ENCODE results near the gene BRAF. TPM values are rescaled to one million over a fixed set of nuclear protein-coding genes. Genes with fewer than 3 reads are reported as not detected.

BRAF gene
- total RNA-seq, 1 donor from 2014 or later = 13.3 TPM

DNA sequence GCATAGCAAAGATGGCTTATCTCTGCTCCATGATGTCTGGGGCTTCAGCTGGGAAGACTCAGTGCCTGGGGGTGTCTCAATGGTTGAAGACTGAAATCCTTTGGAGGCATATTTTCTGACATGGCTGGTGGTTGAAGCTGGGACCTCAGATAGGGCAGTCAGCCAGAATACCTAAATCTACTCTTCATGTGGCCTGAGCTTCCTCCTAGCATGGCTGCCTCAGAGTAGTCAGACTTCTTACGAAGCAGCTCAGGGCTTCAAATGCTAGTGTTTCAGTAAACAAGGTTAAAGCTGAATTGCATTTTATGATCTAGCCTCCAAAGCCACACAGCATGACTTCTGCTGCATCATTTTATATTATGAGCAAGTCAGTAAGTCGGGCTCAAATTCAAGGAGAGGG is 2.6 kb upstream of the BRAF start:
- no peaks in the 10 kb centered on the region for H3K27me3 ChIP-seq (ENCODE audit: control insufficient read depth, insufficient read depth, low read length)
- no peaks in the 10 kb centered on the region for H3K36me3 ChIP-seq (ENCODE audit: control insufficient read depth, insufficient read depth, low read length)
- TF ChIP-seq, protein P1, sequence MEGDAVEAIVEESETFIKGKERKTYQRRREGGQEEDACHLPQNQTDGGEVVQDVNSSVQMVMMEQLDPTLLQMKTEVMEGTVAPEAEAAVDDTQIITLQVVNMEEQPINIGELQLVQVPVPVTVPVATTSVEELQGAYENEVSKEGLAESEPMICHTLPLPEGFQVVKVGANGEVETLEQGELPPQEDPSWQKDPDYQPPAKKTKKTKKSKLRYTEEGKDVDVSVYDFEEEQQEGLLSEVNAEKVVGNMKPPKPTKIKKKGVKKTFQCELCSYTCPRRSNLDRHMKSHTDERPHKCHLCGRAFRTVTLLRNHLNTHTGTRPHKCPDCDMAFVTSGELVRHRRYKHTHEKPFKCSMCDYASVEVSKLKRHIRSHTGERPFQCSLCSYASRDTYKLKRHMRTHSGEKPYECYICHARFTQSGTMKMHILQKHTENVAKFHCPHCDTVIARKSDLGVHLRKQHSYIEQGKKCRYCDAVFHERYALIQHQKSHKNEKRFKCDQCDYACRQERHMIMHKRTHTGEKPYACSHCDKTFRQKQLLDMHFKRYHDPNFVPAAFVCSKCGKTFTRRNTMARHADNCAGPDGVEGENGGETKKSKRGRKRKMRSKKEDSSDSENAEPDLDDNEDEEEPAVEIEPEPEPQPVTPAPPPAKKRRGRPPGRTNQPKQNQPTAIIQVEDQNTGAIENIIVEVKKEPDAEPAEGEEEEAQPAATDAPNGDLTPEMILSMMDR (IDR thresholded peaks at IDR 0.05; ENCODE audit: insufficient read depth, low read length, poor library complexity, severe bottlenecking) = no peak
- no peak overlapping the region for H3K4me3 ChIP-seq (ENCODE audit: low read depth, low read length)
- no peak for DNase-seq (ENCODE audit: low read depth)

DNA sequence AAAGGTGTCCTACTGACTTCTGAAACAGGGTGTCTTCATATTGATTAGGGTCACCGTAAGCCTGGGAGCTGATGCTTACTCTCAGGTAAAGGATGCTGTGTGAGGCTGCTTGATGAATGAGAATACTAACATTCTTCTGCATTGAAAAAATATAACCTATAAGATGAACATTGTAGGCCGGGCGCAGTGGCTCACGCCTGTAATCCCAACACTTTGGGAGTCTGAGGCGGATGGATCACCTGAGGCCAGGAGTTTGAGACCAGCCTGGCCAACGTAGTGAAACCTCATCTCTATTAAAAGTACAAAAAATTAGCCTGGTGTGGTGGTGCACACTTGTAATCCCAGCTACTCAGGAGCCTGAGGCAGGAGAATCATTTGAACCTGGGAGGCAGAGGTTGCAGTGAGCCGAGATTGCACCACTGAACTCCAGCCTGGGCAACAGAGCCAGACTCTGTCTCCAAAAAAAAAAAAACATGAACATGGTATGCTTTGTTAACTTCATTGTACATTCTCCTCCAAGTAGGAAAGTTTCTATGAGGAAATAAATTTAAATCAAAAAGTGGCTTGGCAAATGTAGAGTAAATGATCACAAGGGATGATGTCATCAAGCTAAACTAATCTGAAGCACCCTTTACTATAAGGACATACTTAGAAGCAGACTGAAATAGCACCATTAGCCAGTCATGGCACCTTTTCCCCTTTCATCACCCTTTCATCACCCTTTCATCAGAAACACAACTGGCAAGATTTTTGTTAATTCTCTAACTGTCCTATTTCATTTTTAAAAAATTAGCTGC is 1.5 kb upstream of the BRAF start:
- Histone ChIP-seq H3K4me3 (ENCODE audit: low read depth, low read length) (no peak overlapping the region), H3K27me3 (ENCODE audit: control insufficient read depth, insufficient read depth, low read length) (no peaks in the 10 kb centered on the region), H3K36me3 (ENCODE audit: control insufficient read depth, insufficient read depth, low read length) (no peaks in the 10 kb centered on the region)
- DNase-seq (ENCODE audit: low read depth) = no peak
- TF ChIP-seq, protein P1 (IDR thresholded peaks at IDR 0.05; ENCODE audit: insufficient read depth, low read length, poor library complexity, severe bottlenecking) = no peak

DNA sequence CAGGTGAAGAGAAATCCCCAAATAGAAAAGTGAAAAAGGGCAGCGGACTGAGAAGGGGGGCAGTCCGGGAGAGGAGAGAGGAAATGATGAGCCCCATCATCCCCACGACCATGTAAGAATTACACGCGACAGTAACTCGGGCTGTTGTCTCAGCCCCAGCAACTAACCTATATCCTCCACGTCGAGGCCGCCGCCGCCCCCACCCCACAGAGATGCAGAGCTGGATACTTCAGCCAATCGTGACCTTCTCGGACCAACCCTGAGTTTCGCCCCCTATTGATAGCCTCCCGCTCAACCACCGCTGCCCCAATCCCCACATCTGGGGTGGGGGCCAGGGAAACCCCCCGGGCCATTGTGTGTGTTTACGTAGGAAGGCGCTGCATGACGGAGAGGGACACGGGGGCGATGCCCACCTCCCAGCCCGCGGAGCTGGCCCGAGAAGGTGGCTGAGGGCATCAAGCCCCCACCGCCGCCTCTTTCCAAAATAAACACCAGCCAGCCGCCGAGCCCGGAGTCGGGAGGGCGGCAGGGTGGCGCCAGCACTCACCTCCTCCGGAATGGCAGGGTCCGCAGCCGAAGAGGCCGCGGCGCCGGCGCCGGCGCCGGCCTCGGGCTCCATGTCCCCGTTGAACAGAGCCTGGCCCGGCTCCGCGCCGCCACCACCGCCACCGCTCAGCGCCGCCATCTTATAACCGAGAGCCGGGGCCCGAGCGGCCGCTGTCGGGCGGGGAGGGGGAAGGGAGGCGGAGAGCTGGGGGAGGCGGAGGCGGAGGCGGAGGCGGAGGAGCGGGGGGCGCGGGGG is 509 bp downstream of the BRAF start:
- H3K4me3 ChIP-seq (ENCODE audit: low read depth, low read length) = peak overlapping the region; percentile 94
- DNase-seq (ENCODE audit: low read depth) = no peak
- H3K27me3 ChIP-seq (ENCODE audit: control insufficient read depth, insufficient read depth, low read length) = no peaks in the 10 kb centered on the region
- TF ChIP-seq, protein P1 (IDR thresholded peaks at IDR 0.05; ENCODE audit: insufficient read depth, low read length, poor library complexity, severe bottlenecking) = peak; percentile 52
- H3K36me3 ChIP-seq (ENCODE audit: control insufficient read depth, insufficient read depth, low read length) = no peaks in the 10 kb centered on the region

DNA sequence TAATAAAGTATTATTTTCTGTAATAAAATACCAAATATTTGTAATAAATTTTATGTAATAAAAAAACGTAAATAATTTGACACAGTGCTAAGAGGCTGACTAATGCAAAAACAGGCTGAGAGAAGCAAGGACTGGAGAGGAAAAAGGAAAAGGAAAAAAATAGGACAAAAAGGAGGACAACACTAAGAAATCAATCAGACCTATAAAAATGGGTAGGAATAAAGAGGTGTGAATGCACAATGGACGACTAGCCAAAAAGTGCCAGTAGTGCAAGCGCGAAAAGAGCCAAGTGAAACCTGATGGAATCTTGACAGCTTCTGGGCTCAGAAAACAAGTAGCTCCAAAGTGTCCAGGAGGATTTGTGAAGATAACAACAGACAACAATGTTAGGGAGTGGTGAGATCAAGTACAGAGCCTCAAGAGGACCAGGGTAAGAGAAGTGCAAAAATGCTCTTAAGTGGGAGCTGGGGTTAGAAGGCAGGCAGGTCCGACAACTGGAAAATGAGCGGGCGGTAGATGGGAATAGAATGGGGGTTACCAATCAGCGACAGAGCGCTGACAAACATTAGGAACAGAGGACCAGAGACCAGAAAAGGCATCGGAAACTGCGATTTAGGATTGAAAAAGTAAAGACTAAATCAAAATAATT is 1.2 kb downstream of the BRAF start:
- DNase-seq (ENCODE audit: low read depth) = no peak
- H3K36me3 ChIP-seq (ENCODE audit: control insufficient read depth, insufficient read depth, low read length) = no peaks in the 10 kb centered on the region
- H3K4me3 ChIP-seq (ENCODE audit: low read depth, low read length) = peak overlapping the region; percentile 94
- TF ChIP-seq, protein P1 (IDR thresholded peaks at IDR 0.05; ENCODE audit: insufficient read depth, low read length, poor library complexity, severe bottlenecking) = no peak
- no peaks in the 10 kb centered on the region for H3K27me3 ChIP-seq (ENCODE audit: control insufficient read depth, insufficient read depth, low read length)

DNA sequence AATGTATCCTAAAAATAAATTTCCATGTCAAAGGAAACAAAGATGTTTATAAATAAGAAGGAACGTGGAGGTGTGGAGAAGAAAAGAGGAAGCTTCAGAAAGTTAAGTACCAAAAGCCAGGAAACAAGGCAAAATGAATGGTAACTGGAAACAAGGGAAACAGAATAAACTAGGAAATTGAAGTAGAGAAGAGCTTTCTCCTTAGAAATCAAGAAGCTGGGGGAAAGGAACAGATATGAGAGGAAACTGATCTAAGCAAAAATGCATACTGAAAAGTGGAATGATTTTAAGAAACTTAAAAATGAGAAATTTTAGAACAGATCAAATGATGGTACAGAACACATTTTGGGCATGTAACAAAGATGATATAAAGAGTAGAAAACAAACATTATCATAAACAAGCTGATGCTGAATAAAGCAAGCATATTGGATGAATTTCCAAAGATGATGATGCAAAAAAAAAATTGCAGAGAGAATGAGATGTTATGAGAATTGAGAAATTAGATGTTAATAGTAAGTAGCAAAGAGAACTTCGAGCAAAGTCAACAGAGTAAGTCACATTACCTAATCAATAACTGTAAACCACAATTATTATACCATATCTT is 1.9 kb downstream of the BRAF start:
- no peak overlapping the region for H3K4me3 ChIP-seq (ENCODE audit: low read depth, low read length)
- H3K36me3 ChIP-seq (ENCODE audit: control insufficient read depth, insufficient read depth, low read length) = no peaks in the 10 kb centered on the region
- TF ChIP-seq, protein P1 (IDR thresholded peaks at IDR 0.05; ENCODE audit: insufficient read depth, low read length, poor library complexity, severe bottlenecking) = no peak
- DNase-seq (ENCODE audit: low read depth) = no peak
- H3K27me3 ChIP-seq (ENCODE audit: control insufficient read depth, insufficient read depth, low read length) = no peaks in the 10 kb centered on the region
